AG04450 (cell line): ENCODE measurements around the gene GGT6. TPM values are rescaled to one million over a fixed set of nuclear protein-coding genes. Genes with fewer than 3 reads are reported as not detected.

Experiments used
- CTCF ChIA-PET: fragments of 300-600, 350-600 bp; formaldehyde crosslinking; extraction: SDS; loops from one replicate; lab custom pipeline; 2022; ENCODE audit warnings: antibody characterized with exemption, inconsistent platforms; lab: Charles Lee
- POLR2A ChIA-PET: fragments of 350-600 bp; formaldehyde crosslinking; extraction: SDS; loops from one replicate; lab custom pipeline; 2021; ENCODE audit warnings: antibody characterized with exemption, inconsistent platforms; lab: Yijun Ruan, JAX
- DNase-seq: peaks from one replicate; pipeline ENCODE4 v3.0.0-alpha.2; 2011; ENCODE audit warnings: low read depth, low spot score
- H3K27ac ChIP-seq: one replicate; pipeline ENCODE4 v1.5.1; 2012; ENCODE audit warnings: low read depth, low read length, control low read depth
- H3K27me3 ChIP-seq: one replicate; pipeline ENCODE4 v1.6.0; 2012; ENCODE audit warnings: low read length; ENCODE audit not compliant: control insufficient read depth, insufficient read depth
- H3K4me3 ChIP-seq: 2 replicates; pipeline ENCODE4 v1.5.1; 2011; ENCODE audit warnings: mild to moderate bottlenecking, low read depth, low read length, control low read depth
- H3K9me3 ChIP-seq: 2 replicates; pipeline ENCODE4 v1.5.1; 2012; ENCODE audit warnings: low read length; ENCODE audit not compliant: control insufficient read depth, insufficient read depth
- polyA plus RNA-seq: library from polyadenylated mRNA; depleted of rRNA; stranded (reverse); fragments of >200 nt; gene quantifications from 2 replicates; pipeline ENCODE4 v1.2.3, GENCODE V29; 2011
- TF ChIP-seq, protein P1 (sequence below): IDR thresholded peaks from 2 replicates; pipeline ENCODE4 v1.5.1; 2011; ENCODE audit warnings: low read depth, low read length, control low read depth, inconsistent platforms

The GGT6 gene
- polyA plus RNA-seq, 1 experiment = not detected

DNA sequence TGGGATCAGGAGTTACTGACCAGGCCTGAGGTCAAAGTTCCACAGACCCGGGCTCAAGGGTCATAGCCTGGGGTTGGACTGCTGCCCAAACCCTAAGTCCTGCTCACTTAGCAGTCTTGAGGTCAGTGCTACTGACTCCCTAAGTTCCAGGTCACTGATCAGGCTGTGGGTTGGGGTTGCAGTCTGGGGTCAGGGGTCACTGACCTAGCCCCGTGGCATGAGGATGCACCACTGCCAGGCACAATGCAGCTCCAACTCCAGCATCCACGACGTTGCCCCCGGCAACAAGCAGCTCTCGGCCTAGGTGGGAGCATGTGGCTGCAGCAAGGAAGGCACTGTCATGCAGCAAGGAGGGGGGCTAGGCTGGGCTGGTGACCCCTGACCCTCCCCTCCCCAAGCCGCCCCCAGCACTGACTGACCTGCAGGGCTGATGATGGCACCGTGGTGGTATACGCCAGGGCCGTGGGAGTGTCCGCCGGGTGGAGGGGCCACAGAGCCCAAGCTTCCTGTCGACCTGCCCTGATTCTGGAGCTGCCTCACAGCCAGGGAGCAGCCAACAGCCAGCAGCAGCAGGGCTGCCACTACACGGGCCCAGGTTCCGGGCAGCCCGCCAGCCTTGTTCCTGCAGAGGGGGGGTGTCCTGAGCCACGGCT, 1.1 kb downstream of the GGT6 start:
- ChIA-PET POLR2A (no interaction called here), CTCF (no interaction called here)
- Histone ChIP-seq H3K27ac (no peak overlapping the region), H3K27me3 (peaks cover 14% of the 10 kb centered on the region), H3K9me3 (peaks cover 4% of the 10 kb centered on the region; the same call in 1 of the 2 replicates), H3K4me3 (no peak overlapping the region)
- TF ChIP-seq, protein P1, sequence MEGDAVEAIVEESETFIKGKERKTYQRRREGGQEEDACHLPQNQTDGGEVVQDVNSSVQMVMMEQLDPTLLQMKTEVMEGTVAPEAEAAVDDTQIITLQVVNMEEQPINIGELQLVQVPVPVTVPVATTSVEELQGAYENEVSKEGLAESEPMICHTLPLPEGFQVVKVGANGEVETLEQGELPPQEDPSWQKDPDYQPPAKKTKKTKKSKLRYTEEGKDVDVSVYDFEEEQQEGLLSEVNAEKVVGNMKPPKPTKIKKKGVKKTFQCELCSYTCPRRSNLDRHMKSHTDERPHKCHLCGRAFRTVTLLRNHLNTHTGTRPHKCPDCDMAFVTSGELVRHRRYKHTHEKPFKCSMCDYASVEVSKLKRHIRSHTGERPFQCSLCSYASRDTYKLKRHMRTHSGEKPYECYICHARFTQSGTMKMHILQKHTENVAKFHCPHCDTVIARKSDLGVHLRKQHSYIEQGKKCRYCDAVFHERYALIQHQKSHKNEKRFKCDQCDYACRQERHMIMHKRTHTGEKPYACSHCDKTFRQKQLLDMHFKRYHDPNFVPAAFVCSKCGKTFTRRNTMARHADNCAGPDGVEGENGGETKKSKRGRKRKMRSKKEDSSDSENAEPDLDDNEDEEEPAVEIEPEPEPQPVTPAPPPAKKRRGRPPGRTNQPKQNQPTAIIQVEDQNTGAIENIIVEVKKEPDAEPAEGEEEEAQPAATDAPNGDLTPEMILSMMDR = no peak
- DNase-seq = no peak

DNA sequence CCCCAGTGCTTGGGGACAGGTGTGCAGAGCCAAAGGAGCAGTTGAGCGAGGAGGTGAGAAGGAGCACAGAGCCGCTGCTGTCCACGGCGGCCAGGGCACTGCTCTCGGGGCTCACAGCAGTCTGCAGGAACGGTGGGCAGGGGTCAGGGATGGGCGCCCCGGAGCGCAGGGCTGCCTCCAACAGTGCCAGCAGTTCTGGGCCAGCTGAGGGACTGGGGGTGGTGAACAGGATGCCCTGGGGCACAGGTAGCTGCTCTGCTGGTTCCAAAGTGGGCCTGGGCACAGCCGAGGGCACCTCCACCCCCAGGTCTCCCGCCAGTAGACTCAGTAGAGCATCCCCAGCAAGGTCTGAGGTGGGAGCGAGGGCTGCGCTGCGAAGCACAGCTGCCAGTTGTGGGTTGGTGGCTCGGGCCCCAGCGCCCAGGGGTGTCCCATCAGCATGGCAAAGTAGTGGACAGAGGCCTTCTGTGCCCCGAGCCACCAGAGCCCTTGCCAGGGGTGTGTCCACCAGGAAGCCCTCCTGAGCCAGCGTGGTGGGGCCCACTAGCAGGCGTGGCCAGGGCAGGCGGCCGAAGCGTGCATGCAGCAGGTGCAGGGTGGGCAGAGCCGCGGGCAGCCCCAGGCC, 1.9 kb downstream of the GGT6 start:
- no peak for DNase-seq
- CTCF ChIA-PET = no interaction called here
- H3K9me3 ChIP-seq = peaks cover 4% of the 10 kb centered on the region; the same call in 1 of the 2 replicates
- TF ChIP-seq, protein P1 = no peak
- H3K4me3 ChIP-seq = no peak overlapping the region
- POLR2A ChIA-PET = no interaction called here
- peaks cover 14% of the 10 kb centered on the region for H3K27me3 ChIP-seq
- H3K27ac ChIP-seq = no peak overlapping the region

DNA sequence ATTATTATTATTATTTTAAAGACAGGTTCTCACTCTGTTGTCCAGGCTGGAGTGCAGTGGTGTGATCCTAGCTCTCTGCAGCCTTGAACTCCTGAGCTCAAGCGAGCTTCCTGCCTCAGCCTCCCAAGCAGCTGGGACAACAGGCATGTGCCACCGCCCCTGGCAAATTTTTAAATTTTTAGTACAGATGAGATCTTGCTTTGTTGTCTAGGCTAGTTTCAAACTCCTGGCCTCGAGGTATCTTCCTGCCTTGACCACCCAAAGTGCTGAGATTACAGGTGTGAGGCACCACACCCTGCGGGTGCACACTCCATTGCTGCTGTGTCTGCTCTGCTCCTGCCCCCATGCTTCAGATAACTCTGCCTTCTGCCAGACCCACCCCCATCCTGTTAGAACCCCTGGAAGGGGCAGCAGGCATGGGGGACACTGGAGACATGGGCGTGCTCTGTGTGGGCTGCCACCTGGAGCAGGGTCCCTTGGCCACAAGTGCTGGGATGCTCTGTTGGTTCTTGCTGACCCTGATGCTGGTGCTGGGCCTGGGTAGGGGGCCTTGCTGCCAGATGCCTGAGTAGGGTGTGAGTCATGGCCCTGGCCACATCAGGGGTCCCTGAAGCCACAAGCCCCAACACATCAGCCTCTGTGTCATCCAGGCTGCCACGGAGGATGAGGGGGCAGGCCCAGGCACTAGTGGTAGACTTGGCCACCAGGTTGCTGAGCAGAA, 2.6 kb downstream of the GGT6 start:
- no peak overlapping the region for H3K4me3 ChIP-seq
- peaks cover 4% of the 10 kb centered on the region; the same call in 1 of the 2 replicates for H3K9me3 ChIP-seq
- ChIA-PET POLR2A (no interaction called here), CTCF (interaction anchor here (1.4 to 3.1 kb wide), 2 partner anchors 8 to 9 kb away, joined by 8 to 21 read pairs; no protein-coding TSS in a partner anchor)
- TF ChIP-seq, protein P1 = no peak
- no peak for DNase-seq
- H3K27ac ChIP-seq = no peak overlapping the region
- peaks cover 9% of the 10 kb centered on the region for H3K27me3 ChIP-seq

DNA sequence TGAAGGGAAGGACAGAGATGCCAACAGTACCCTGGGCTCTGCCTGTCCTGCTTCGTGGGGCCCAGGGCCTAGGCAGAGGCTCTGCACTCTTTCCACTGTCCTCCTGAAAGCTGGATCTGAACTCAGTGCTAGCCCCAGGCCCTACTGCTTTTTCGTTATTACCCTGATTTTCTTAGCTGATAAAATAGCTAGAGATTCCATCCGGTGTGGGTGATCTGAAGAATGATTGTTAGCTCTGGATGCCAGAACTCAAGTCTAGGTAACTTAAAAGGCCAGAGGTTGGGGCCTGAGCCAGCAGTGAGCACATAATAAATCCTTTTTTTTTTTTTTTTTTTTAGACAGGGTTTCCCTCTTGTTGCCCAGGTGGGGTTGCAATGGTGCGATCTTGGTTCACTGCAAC, 3.4 kb downstream of the GGT6 start:
- Histone ChIP-seq H3K27me3 (peaks cover under 1% of the 10 kb centered on the region), H3K27ac (no peak overlapping the region), H3K9me3 (peaks cover 4% of the 10 kb centered on the region; the same call in 1 of the 2 replicates), H3K4me3 (no peak overlapping the region)
- TF ChIP-seq, protein P1 = no peak
- POLR2A ChIA-PET = interaction anchor here (0.7 kb wide), 1 partner anchor 90 kb away, joined by 7 read pairs; no protein-coding TSS in a partner anchor
- CTCF ChIA-PET = interaction anchor here (0.6 to 3.1 kb wide), 4 partner anchors 8 to 293 kb away, joined by 3 to 21 read pairs (median 6); no protein-coding TSS in a partner anchor
- DNase-seq = no peak
